GM19452 (cell line): ENCODE measurements around the gene ATP4A.
A peak's percentile ranks its signal among the peaks of the same experiment; 100 is the strongest.

Experiments used
- ATAC-seq: cut with Tn5 transposase; IDR thresholded peaks from one replicate; pipeline ENCODE4 v1.9.1; 2021; ENCODE audit not compliant: unreplicated experiment

ATP4A gene

DNA sequence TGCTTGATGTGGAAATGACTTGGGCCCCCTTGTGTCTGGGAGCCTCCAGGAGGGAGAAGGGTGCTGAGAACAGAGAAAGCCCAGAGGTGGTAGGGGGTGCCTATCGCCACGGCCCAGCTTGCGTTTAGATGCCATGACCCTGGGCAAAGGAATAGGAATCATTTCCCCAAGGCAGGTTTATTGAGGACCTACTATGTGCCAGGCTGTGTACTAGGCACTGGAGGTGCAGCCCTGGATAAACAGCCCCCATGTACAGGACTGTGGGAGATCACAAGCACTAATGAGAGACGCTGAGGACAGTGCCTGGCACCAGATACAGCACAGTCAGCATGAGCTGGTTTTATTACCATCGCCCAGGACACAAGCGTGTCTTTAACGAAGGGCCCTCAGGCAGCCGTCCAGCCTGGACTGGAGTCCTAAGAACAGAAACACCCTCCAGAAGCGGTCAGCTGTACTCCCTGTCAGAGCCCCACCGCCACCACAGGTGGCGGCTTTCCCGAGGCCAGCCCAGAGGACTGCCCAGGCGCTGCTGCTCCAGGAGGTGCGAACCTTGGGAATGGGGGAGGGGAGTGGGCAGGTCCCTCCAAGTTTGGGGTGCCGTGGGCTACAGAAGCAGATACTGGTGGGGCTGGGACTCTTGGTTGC, 13.5 kb downstream of the ATP4A start:
- ATAC-seq: no peak

DNA sequence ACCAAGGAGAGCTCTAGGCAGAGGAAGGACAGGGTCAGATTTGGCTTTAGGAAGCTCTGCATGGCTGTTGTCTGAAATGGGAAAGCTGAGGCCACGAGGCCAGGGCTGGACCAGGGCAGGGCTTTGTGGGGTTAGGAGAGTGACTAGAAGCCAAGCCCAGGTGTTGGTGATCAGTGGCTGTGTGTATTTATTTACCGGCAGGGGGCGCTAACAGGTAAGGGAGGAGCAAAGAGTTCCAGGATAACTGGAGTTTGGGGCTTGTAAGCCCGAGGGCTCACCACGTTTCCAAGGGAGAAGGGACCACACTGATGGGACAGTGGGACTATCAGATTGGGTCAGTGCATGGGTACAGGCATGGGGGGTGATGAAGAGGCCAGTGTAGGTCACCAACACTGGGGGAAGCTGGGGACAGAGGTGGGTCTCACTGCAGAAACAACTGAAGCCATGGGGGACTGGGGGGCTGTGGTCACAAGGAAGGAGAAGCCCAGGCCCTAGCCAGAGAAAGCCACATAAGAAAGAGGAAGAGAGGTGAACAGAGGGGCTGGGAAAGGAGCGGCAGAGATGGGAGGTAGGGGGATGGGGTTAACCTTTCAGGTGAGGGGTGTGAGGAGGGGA, 14.2 kb downstream of the ATP4A start:
- no peak for ATAC-seq

DNA sequence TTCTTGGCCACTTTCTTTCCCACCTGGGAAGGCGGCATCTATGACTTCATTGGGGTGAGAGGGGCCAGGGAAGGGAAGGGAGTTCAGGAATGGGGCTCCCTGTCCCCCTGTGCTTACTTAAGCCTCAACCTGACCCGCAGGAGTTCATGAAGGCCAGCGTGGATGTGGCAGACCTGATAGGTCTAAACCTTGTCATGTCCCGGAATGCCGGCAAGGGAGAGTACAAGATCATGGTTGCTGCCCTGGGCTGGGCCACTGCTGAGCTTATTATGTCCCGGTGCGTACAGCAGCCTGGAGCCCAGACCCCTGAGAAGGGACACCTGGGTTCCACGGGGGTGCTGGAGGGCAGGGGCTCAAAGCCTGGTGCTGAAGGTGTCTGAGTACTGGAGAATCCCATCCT, 16.9 kb downstream of the ATP4A start:
- ATAC-seq: no peak

DNA sequence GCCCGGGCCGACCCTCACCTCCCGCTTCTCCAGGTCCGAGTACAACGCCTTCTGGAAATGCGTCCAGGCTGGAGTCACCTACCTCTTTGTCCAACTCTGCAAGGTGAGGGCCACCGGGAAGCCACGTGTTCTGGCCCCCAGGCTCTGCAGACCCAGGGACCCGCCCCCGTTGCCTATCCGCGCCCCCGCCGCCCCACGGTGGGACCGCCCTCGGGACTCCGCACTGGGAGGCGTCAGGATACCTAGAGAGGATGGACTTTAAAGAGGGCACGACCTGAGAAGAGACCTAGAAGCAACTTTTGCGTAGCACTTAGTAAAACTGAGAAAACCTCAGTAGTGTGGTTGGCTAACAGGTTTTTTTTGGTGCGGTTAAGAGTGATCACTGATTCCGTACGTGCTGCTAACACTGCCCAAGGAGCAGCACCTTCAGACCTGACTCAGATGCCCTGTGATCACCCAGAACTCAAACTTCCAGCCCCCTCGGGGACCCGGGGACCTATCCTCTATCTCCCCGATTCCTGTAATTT, 17.5 kb downstream of the ATP4A start:
- ATAC-seq: peak; percentile 42

- ATAC-seq: peak; percentile 85
Measured at GRCh38 chr19:35545001-35545854, 18.2 kb downstream of the ATP4A start, which contains the start of gene TMEM147. TMEM147 (plus strand) TSS chr19:35545626; CDS start chr19:35545740, 114 bp downstream.

DNA sequence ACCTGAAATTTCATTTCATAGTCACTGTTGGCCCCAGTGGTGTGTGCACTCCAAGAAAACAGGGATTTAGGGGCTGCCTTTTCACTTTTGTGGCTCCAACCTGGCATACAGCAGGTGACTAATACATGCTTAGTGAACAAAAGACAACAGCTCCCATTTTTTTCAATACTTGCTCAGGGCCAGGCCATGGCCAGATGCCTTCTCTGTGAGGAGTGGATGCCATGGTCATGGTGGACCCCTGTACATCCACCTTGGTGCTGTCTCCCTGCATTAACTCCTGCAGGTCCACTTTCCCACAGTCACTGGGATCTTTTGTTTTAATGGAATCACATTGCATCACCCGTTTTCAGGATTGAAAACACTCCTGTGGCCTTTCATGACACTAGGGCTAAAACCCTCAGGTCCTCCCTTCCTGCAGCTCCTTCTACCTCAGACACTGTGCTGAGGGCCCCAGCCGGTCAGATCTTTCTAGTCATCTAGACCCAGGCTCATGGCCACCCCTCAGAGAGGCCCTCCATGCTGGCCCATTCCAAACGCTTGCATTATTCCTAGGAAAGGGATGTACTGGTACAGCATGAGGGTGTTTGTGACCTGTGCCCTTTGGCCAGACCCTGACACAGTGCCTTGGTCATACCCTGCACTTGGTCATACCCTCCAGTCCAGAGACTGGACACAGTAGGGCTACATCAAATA, 19.2 kb downstream of the ATP4A start:
- ATAC-seq: no peak

- ATAC-seq: no peak
Measured at GRCh38 chr19:35543280-35544109, 20.0 kb downstream of the ATP4A start.

DNA sequence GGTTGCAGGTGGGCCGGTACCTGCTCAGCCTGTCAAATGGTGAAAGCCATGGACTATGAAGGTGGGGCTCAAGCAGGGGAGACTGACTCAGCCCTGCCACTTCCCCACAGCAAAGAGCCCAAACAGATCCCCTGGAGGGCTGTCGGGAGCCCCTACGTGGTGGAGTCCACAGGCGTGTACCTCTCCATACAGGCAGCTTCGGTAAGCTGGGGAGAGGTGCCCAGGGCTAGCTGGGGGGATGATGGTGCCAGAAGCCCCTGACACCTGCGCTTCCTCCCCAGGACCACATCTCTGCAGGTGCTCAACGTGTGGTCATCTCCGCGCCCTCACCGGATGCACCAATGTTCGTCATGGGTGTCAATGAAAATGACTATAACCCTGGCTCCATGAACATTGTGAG, 21.2 kb downstream of the ATP4A start:
- ATAC-seq: no peak

GRCh38 chr19:35540356-35540927, 23.0 kb downstream of the ATP4A start:
- ATAC-seq: no peak

GRCh38 chr19:35539850-35540249, 23.6 kb downstream of the ATP4A start:
- no peak for ATAC-seq

DNA sequence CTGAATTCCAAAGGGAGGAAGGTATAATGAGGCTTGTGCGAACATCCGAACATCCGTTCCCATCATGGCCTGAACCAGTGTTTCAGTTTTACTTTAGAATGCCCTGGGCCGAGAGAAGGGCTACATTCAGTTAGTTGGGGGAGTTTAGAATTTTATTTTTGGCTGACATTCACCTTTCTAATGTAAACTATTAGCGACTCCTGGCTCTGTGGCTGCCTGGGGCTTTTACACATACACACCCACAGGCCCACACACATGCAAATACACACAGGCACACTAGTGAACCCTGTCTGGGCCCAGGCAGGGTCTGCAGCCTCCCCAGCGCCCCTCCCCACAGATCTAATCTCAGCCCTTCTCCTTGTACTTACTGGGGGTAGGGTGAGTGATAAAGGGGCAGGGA, 24.1 kb downstream of the ATP4A start:
- ATAC-seq: no peak

- ATAC-seq: no peak
Measured at GRCh38 chr19:35534803-35535480, 28.5 kb downstream of the ATP4A start.

DNA sequence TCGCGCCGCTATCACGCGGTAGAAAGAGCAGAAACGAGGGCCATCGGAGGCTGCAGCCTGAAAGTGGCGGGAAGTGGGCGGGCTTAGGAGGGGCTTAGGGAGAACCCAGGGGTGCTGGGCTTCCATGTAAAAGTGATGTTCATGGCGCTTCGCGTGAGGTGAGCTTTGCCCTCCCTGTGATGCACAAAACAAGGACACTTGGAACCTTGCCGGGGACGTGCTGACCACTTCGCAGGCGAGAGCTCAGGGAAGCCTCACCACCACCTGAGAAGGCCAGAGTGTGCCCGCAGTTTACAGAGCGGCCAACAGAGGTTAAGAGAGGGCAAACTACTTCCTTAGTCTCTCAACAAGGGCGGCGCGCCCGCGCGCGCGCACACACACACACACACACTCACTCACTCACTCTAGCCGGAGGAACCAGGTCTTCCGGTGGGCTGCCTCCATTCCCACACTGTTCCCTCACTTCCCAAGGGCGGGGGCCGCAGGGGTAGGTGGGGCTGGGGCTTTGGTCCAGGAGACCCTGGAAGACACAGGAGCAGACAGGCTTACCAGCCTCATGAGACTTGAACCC, 29.6 kb downstream of the ATP4A start:
- no peak for ATAC-seq

DNA sequence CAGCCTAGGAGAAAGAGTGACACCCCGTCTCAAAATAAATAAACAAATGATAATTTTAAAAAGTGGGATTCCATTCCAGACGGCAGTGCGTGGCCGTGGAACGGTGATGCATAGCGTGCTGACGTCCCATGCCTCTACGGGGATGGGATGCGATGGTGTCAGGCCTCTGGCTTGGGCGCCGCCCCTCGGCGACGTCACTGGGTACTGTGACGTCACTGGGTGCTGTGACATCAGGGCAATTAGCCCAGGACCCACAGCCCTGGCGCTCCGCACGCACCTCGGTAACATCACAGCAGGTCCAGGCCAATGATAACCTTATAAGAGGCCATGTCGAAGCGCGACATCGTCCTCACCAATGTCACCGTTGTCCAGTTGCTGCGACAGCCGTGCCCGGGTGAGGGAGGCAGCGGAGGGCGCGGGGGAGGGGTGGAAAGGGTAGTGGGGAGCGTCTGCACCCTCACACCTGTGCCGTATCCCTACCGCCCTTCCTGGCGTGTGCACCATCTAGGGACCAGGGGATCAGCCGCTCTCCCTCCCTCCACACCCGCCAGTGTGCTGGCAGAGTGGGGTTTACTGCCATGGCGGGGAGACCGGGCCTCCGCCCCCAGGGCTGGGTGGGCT, 30.1 kb downstream of the ATP4A start, which contains the start of gene GAPDHS:
Gene GAPDHS, plus strand, starts transcription at position 256 of the 621 bp plus-strand sequence. Its CDS starts 72 bp downstream, at position 328.
- no peak for ATAC-seq

GRCh38 chr19:35531291-35531690, 32.2 kb downstream of the ATP4A start:
- no peak for ATAC-seq

DNA sequence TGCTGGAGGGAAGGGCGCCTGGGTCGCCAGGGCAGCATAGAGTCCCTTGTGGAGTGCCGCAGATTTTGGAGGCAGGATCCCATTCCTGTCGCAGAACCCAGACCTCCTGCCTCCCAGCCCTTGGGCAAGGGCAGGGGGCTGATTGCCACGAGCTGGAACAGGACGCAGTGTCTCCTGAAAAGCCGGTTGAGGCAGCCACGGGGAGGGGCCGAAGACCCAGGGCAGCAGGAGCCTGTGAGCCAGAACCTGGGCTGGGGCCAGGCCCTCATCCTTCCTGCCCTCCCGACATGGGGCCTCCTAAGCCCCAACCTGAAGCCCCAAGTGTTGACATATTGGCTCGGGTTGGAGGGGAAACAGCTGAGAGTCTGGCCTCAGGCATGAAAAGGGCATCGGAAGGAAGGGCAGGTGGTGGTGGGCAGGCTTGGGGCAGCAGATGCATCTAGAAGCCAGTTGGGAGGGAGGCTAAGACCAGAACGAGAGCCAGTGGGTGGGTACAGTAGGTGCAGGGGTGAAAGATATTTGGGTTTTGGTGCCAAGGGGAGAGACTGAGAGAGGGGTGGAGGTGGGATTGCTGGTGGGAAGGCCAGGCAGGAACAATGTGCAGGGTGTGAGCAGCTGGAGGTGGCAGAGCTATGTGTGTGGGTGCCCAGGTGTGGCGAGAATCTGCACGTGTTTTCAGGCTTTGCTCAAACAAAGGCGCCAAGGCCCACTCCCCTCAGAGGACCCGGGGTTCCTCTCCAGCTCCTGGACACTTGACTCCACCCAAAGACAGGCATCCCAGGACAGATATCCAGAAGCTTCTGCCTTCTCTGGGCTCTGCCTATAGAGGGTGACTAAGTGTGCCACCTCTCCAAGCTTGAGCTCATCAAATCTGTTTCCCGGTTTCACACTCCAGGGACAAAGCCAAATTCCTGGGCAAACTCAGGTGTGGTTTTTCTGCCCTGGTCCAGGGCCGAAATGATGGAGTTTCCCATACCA, 33.9 kb downstream of the ATP4A start:
- ATAC-seq: no peak
